Measurements from ENCODE around the gene ZNF154.

Gene ZNF154

DNA sequence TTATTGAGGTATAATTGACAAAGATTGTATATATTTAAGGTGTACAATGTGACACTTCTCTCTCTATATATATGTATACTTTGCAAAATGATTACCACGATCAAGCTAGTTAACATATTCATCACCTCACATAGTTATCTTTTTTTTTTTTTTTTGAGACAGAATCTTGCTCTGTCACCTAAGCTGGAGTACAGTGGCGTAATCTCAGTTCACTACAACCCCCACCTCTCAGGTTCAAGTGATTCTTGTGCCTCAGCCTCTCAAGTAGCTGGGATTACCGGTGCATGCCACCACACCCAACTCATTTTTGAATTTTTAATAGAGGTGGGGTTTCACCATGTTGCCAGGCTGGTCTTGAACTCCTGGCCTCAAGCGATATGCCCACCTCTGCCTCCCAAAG, 36.5 kb downstream of the ZNF154 start:
- DNase-seq, result no peak

GRCh38 chr19:57671124-57671895, 37.7 kb downstream of the ZNF154 start:
- DNase-seq, result no peak

DNA sequence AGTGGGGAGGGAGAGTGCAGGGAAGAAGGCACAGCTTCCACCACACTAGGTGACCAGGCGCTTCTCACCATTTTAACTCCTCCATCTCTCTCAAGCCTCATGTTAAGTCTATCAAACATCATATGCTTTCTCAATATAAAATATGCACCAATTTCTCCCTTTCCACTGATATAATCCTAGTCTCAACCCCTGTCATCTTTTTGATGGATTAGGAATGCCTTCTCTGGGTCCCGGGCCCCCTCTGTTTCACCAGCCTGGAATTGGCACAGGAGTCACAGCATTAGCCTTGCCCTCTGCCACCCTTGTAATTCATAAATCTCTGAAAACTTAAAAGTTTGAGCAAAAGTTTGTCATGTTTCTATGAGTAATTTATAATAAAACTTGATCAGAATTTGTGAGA, 40.4 kb downstream of the ZNF154 start, which contains the start of gene ZSCAN4:
Gene ZSCAN4, plus strand, starts transcription at position 301 of the 400 bp plus-strand sequence. CDS start 7,211 bp downstream, outside the sequence.
- DNase-seq, result no peak

DNA sequence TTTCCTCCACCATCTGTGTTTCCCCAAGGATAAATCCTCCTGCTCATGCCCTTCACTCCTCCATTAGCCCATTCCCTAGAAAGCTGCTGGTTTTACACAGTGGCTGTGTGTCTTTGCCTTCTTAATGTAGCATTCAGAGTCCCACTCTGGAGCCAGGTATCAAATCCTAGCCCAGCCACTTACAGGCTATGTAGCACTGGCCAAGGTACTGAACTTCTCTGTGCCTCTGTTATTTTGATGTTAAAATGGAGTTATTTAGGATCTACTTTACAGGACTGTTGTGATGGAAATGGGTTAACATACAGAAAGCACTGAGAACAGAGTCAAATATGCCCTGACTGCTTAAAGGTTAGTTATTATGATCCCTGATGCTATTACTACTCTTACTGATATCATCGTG, 41.8 kb downstream of the ZNF154 start:
- no peak for DNase-seq

- no peak for DNase-seq
Measured at GRCh38 chr19:57665261-57665806, 43.7 kb downstream of the ZNF154 start.

DNA sequence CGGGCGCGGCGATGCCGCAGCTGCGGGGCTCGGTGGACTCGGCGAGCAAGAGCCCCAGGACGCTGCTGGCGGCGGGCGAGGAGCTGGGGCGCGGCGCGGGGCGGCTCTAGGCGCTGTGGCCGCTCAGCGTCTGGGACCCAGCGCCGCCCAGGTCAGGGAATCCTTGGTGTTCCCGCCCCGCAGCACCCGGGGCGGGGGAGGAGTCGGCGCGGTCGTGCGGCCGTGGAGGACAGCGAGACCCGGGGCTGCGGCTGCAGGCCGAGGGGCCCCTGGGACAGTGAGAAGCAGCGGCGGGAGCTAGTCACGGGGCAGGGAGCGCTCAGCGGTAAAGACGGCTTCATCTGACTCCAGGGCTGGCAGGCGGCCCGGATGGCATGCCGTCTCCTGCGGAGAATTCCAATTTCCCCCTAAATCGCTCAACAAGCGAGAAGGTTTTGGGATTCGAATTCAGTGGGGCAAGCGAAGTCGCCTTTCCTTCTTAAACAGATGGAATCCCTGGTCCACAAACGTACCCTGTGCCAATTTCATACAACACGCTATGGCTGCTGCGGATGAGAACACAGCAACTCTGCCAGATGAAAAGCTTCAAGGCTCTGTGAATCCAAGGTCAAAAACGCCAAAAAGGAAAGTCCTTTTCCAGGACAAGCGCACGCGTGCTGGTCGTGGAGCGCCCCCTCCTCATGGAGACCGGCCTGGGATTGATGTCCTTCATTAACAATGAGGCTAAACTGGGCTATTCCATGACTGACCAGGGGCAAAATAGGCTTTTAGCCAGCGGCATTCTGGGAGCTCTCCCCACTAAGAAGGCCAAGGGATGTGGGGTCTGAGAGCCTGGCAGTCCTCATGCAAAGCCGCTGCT, 44.5 kb downstream of the ZNF154 start:
- peak; percentile 2 for DNase-seq

- DNase-seq, result no peak
Measured at GRCh38 chr19:57656346-57656745, 52.7 kb downstream of the ZNF154 start.

DNA sequence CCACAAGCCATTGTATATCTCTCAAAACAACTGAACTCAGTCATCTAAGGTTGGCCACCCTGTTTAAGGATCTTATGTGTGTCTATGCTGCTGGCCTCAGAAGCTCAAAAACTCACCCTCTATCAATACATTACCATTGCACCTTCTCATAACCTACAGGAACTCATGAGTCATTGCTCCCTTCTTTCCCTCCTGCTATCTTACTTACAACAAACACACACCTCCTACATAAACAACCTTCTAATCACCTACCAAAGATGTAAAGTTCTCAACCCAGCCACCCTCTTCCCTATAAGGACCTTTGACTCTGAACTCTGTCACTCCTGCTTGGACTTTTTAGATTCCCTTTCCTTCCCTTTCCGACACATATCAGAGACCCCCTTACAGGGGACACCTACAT, 53.6 kb downstream of the ZNF154 start:
- no peak for DNase-seq

DNA sequence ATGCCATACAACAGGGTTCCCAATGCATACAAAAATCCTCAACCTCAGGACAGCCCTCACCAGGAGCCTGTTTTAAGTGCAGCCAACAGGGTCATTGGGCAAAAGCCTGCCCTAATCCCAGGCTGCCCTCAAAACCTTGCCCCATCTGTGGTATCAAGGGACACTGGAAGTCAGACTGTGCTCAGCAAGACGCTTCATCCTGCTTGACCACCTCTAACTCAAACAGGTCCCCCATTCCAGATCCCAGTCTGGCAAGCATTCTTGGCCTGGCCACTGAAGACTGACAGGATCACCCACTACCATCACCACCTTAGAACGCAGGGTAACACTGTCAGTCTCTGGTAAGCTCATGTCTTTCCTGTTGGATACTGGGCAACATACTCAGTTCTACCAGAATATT, 55.3 kb downstream of the ZNF154 start:
- no peak for DNase-seq

- no peak for DNase-seq
Measured at GRCh38 chr19:57651654-57651996, 57.4 kb downstream of the ZNF154 start.

- DNase-seq, result no peak
Measured at GRCh38 chr19:57648331-57649003, 60.5 kb downstream of the ZNF154 start.
